ENCODE results near the gene MORC3.
"Not testable (repeated sequence)": the region's sequence is repeated elsewhere in the genome, so short reads cannot be mapped to it uniquely, and the experiment has no call there.

Gene MORC3

GRCh38 chr21:36381841-36382589 lies 62.0 kb downstream of the MORC3 start:
- no peak for DNase-seq (ENCODE audit: extremely low read depth, low read depth)
- no peak for TF ChIP-seq CTCF (IDR thresholded peaks at IDR 0.05; ENCODE audit: low read depth, low read length)

- DNase-seq (ENCODE audit: extremely low read depth, low read depth), result not testable (repeated sequence)
Measured at GRCh38 chr21:36382722-36383121, 62.7 kb downstream of the MORC3 start.

- no peak for DNase-seq (ENCODE audit: extremely low read depth, low read depth)
- TF ChIP-seq CTCF (IDR thresholded peaks at IDR 0.05; ENCODE audit: low read depth, low read length), result no peak
Measured at GRCh38 chr21:36384885-36385232, 64.9 kb downstream of the MORC3 start.

- no peak for TF ChIP-seq CTCF (IDR thresholded peaks at IDR 0.05; ENCODE audit: low read depth, low read length)
- peak; percentile 24 for DNase-seq (ENCODE audit: extremely low read depth, low read depth)
Measured at GRCh38 chr21:36385233-36386030, 65.4 kb downstream of the MORC3 start, which contains the start of gene CHAF1B. TSS of gene CHAF1B (plus strand) at chr21:36385392. CDS start at chr21:36386137, 745 bp downstream.

GRCh38 chr21:36386031-36386642 lies 66.1 kb downstream of the MORC3 start:
- no peak for TF ChIP-seq CTCF (IDR thresholded peaks at IDR 0.05; ENCODE audit: low read depth, low read length)
- no peak for DNase-seq (ENCODE audit: extremely low read depth, low read depth)

GRCh38 chr21:36388096-36388495 lies 68.1 kb downstream of the MORC3 start:
- TF ChIP-seq CTCF (IDR thresholded peaks at IDR 0.05; ENCODE audit: low read depth, low read length), result no peak
- DNase-seq (ENCODE audit: extremely low read depth, low read depth), result no peak

GRCh38 chr21:36388835-36389234 lies 68.8 kb downstream of the MORC3 start:
- no peak for DNase-seq (ENCODE audit: extremely low read depth, low read depth)
- TF ChIP-seq CTCF (IDR thresholded peaks at IDR 0.05; ENCODE audit: low read depth, low read length), result no peak

GRCh38 chr21:36391649-36392048 lies 71.7 kb downstream of the MORC3 start:
- not testable (repeated sequence) for DNase-seq (ENCODE audit: extremely low read depth, low read depth)

Data from AG09319 (cell line).